HCT116 (cell line): ENCODE data around the gene TMCO4. TPM values are rescaled to one million over a fixed set of nuclear protein-coding genes. Genes with fewer than 3 reads are reported as not detected.

ENCODE experiments used
- ATAC-seq: fragments of 200-7000 bp; cut with Tn5 transposase; 2 replicates; pipeline ENCODE4 v1.9.1; 2020; ENCODE audit warnings: mild to moderate bottlenecking, moderate library complexity
- BruUV-seq: library from RNA; stranded (reverse); fragments of 400-500 nt; replicated peaks from 2 replicates; lab custom pipeline; 2021; lab: Mats Ljungman, UMichigan
- CTCF ChIA-PET: fragments of 300-600 bp; sonication (Branson Sonifier 250); formaldehyde crosslinking; loops from one replicate; lab custom pipeline; 2021; ENCODE audit warnings: antibody characterized with exemption; lab: Charles Lee
- POLR2A ChIA-PET: fragments of 300-600, 350-600 bp; sonication (Branson Sonifier 250); formaldehyde crosslinking; loops from one replicate; lab custom pipeline; 2021; ENCODE audit warnings: antibody characterized with exemption; lab: Charles Lee
- RAD21 ChIA-PET, 2 experiments: fragments of 300-600 bp; sonication (Branson Sonifier 250); formaldehyde crosslinking; loops; one replicate each; lab custom pipeline; 2023; ENCODE audit warnings: low total read pairs in 2 of 2; ENCODE audit not compliant: uncharacterized antibody in 2 of 2, unreplicated experiment in 2 of 2, low non-redundant PET in 1 of 2; lab: Charles Lee
- DNase-seq: peaks from one replicate; pipeline ENCODE4 v3.0.0-alpha.2; 2010; ENCODE audit warnings: low read depth, low spot score
- H2AFZ ChIP-seq: fragments of 200-600 bp; shearing (Covaris generic), sonication (generic); 2 replicates; pipeline ENCODE4 v1.6.1; 2017; ENCODE audit warnings: low read depth, mixed run types, mixed read lengths, antibody characterized with exemption, low read length; ENCODE audit not compliant: poor library complexity, severe bottlenecking
- H3K27ac ChIP-seq: 2 replicates; pipeline ENCODE4 v1.5.1; 2012; ENCODE audit warnings: low read depth, low read length
- H3K27me3 ChIP-seq: fragments of 200-600 bp; sonication (generic); 2 replicates; pipeline ENCODE4 v1.6.1; 2016; ENCODE audit warnings: mixed run types, low read length, mixed read lengths; ENCODE audit not compliant: insufficient read depth
- H3K36me3 ChIP-seq, 2 experiments: fragments of 200-500 bp in 1 of 2; fragments of 200-600 bp in 1 of 2; sonication (Bioruptor generic) in 1 of 2; sonication (generic) in 1 of 2; 2 replicates each; pipeline versions ENCODE4 v1.5.1 to v1.6.1; 2014 to 2016; ENCODE audit warnings: low read length in 2 of 2, inconsistent platforms in 1 of 2, mixed read lengths in 1 of 2, mixed run types in 1 of 2; ENCODE audit not compliant: insufficient read depth in 2 of 2, control insufficient read depth in 1 of 2
- H3K4me1 ChIP-seq, 2 experiments: fragments of 200-600 bp in 1 of 2; sonication (generic) in 1 of 2; 2 replicates each; pipeline versions ENCODE4 v1.5.1 to v1.6.1; 2012 to 2017; ENCODE audit warnings: low read length in 2 of 2, inconsistent platforms in 1 of 2, mild to moderate bottlenecking in 1 of 2, mixed read lengths in 1 of 2, mixed run types in 1 of 2, moderate library complexity in 1 of 2; ENCODE audit not compliant: insufficient read depth in 2 of 2, control insufficient read depth in 1 of 2
- H3K4me2 ChIP-seq: fragments of 200-600 bp; sonication (generic); 2 replicates; pipeline ENCODE4 v1.6.1; 2017; ENCODE audit warnings: mixed run types, low read length, mixed read lengths
- H3K4me3 ChIP-seq, 2 experiments: fragments of 200-600 bp in 1 of 2; sonication (generic) in 1 of 2; replicated peaks in 1 of 2; 2 replicates each; pipeline ENCODE4 v1.5.1; 2011 to 2016; ENCODE audit warnings: low read length in 2 of 2, control low read depth in 1 of 2, low read depth in 1 of 2, mild to moderate bottlenecking in 1 of 2, mixed read lengths in 1 of 2, mixed run types in 1 of 2
- H3K79me2 ChIP-seq: fragments of 200-600 bp; sonication (generic); 2 replicates; pipeline ENCODE4 v1.6.1; 2017; ENCODE audit warnings: mild to moderate bottlenecking, mixed run types, low read length, moderate library complexity, mixed read lengths; ENCODE audit not compliant: insufficient read depth
- H3K9ac ChIP-seq: fragments of 200-600 bp; sonication (generic); 2 replicates; pipeline ENCODE4 v1.6.1; 2016; ENCODE audit warnings: low read length, mixed read lengths
- H3K9me2 ChIP-seq: fragments of 200-600 bp; sonication (generic), shearing (Covaris generic); 2 replicates; pipeline ENCODE4 v1.6.1; 2017; ENCODE audit warnings: mixed run types, mild to moderate bottlenecking, moderate library complexity; ENCODE audit not compliant: insufficient read depth
- H3K9me3 ChIP-seq, 2 experiments: fragments of 200-500 bp in 1 of 2; fragments of 200-600 bp in 1 of 2; sonication (Bioruptor generic) in 1 of 2; sonication (generic) in 1 of 2; 2 replicates each; pipeline ENCODE4 v1.6.1; 2014 to 2017; ENCODE audit warnings: low read length in 2 of 2, mixed read lengths in 2 of 2, inconsistent platforms in 1 of 2, low read depth in 1 of 2, mild to moderate bottlenecking in 1 of 2, mixed run types in 1 of 2, moderate library complexity in 1 of 2; ENCODE audit not compliant: control insufficient read depth in 1 of 2, insufficient read depth in 1 of 2
- H4K20me1 ChIP-seq: fragments of 200-600 bp; sonication (generic), shearing (Covaris generic); 2 replicates; pipeline ENCODE4 v1.6.1; 2017; ENCODE audit warnings: mixed run types, mild to moderate bottlenecking, moderate library complexity; ENCODE audit not compliant: insufficient read depth
- RAD21 ChIP-seq: IDR thresholded peaks from 2 replicates; pipeline ENCODE4 v1.6.1; 2012; ENCODE audit warnings: low read depth, mild to moderate bottlenecking
- intact Hi-C: fragments of 100-400 bp; cut with micrococcal nuclease; formaldehyde crosslinking; loops from 2 replicates; pipeline ENCODE4 v1.10.0; 2022
- total RNA-seq: library from RNA; stranded (reverse); gene quantifications from one replicate; pipeline ENCODE4 v1.2.1, GENCODE V29; 2021; ENCODE audit not compliant: unreplicated experiment
- TF ChIP-seq, protein P1 (sequence below), 3 experiments: fragments of 200-600 bp in 1 of 3; sonication (generic) in 1 of 3; IDR thresholded peaks in 2 of 3; conservative IDR thresholded peaks in 1 of 3; 2 replicates each; pipeline ENCODE4 v1.5.1; 2012 to 2017; ENCODE audit warnings: low read depth in 2 of 3, low read length in 2 of 3, antibody characterized with exemption in 1 of 3, borderline replicate concordance in 1 of 3, control low read depth in 1 of 3, mild to moderate bottlenecking in 1 of 3, mixed read lengths in 1 of 3, mixed run types in 1 of 3, moderate library complexity in 1 of 3; ENCODE audit not compliant: insufficient read depth in 1 of 3
- TF ChIP-seq, protein P2 (sequence below): IDR thresholded peaks from 2 replicates; pipeline ENCODE4 v1.6.1; 2012

The TMCO4 gene
- total RNA-seq, 1 experiment from 2014 or later, result 12.7 TPM

DNA sequence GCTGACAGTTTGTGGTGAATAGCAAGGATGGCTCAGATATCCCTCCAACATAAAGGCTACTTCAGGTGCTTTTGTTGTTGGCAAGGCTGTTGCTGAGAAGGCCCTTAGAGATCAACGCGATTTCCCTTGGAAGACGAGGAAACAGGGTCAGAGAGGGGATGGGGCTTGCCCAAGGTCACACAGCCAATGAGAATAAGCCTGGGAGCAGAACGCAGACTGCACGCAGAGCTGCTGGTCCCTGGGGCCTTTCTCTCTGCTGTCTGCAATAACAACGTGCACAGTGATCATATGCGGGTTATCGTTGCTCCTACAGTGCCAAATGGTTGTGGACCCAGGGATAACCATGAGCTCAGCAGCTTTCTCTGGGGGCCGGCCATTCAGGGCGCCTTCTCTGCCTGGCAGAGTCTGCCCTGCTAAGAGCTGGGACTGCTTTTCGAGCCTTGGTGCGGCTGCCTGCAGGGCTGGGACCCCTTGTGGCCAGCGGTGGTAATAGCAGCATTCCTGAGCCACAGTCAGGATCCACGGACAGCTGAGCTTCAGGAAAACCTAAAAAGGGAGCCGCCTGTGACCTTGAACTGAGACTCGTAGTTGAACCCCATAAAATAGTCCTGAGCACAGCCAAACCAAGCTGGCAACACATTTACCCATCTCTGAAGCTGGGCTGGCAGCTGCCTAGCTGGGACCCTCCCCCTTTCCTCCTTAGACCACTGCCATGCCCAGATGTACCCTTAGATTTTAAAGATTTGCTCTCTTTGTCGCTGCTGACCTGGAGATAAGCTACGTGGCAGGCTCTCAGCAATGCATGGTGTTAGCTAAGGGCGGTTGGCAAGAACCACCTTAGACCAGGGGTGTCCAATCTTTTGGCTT lies 95.2 kb downstream of the TMCO4 start:
- peaks cover 0 to 3% of the 10 kb centered on the region in 2 experiments; a peak in 1 of 4 replicates for H3K4me1 ChIP-seq
- H3K4me3 ChIP-seq, result no peak overlapping the region
- H3K9ac ChIP-seq, result no peak overlapping the region
- ATAC-seq, result peak; percentile 98
- POLR2A ChIA-PET, result no interaction called here
- TF ChIP-seq, protein P1, sequence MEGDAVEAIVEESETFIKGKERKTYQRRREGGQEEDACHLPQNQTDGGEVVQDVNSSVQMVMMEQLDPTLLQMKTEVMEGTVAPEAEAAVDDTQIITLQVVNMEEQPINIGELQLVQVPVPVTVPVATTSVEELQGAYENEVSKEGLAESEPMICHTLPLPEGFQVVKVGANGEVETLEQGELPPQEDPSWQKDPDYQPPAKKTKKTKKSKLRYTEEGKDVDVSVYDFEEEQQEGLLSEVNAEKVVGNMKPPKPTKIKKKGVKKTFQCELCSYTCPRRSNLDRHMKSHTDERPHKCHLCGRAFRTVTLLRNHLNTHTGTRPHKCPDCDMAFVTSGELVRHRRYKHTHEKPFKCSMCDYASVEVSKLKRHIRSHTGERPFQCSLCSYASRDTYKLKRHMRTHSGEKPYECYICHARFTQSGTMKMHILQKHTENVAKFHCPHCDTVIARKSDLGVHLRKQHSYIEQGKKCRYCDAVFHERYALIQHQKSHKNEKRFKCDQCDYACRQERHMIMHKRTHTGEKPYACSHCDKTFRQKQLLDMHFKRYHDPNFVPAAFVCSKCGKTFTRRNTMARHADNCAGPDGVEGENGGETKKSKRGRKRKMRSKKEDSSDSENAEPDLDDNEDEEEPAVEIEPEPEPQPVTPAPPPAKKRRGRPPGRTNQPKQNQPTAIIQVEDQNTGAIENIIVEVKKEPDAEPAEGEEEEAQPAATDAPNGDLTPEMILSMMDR (IDR thresholded peaks at IDR 0.05 in 2 of 3, conservative IDR thresholded peaks at IDR 0.05 in 1 of 3; ENCODE audit: borderline replicate concordance in 1 of 3, insufficient read depth in 1 of 3, low read depth in 2 of 3, low read length in 2 of 3), result peak; percentile 67 to 93 (median 91)
- peak; percentile 61 for TF ChIP-seq RAD21
- TF ChIP-seq, protein P2, sequence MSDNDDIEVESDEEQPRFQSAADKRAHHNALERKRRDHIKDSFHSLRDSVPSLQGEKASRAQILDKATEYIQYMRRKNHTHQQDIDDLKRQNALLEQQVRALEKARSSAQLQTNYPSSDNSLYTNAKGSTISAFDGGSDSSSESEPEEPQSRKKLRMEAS, result no peak
- intact Hi-C loops, result loop anchor here (5.0 kb wide), 1 partner anchor 42 kb away; the partner anchor contains the start of gene HTR6
- no peak overlapping the region for H2AFZ ChIP-seq
- no peaks in the 10 kb centered on the region for H4K20me1 ChIP-seq
- H3K4me2 ChIP-seq, result no peak overlapping the region
- CTCF ChIA-PET, result interaction anchor here (0.9 to 6.5 kb wide), 5 partner anchors 9 to 43 kb away, joined by 3 to 70 read pairs (median 7); no protein-coding TSS in a partner anchor
- DNase-seq, result peak; percentile 28
- H3K27me3 ChIP-seq, result no peaks in the 10 kb centered on the region
- H3K9me2 ChIP-seq, result no peaks in the 10 kb centered on the region
- H3K27ac ChIP-seq, result no peak overlapping the region
- RAD21 ChIA-PET, result interaction anchor here (0.8 to 1.7 kb wide), 2 partner anchors 42 kb away, joined by 3 to 8 read pairs; no protein-coding TSS in a partner anchor
- H3K9me3 ChIP-seq, result no peaks in the 10 kb centered on the region
- no peaks in the 10 kb centered on the region for H3K36me3 ChIP-seq
- H3K79me2 ChIP-seq, result no peaks in the 10 kb centered on the region
- no TSS peak for BruUV-seq
